DOHH2 (cell line): Measurements from ENCODE around the gene HCLS1.
"Not testable (repeated sequence)": the region's sequence is repeated elsewhere in the genome, so short reads cannot be mapped to it uniquely, and the experiment has no call there.

Experiments used
- H3F3A ChIP-seq: fragments of 200-600 bp; sonication (generic), shearing (Covaris generic); 2 replicates; pipeline ENCODE4 v1.6.0; 2016; ENCODE audit warnings: antibody characterized with exemption, mild to moderate bottlenecking; ENCODE audit not compliant: control insufficient read depth, insufficient read depth
- H3K27ac ChIP-seq: fragments of 200-600 bp; sonication (generic); 2 replicates; pipeline ENCODE4 v1.5.1; 2014; ENCODE audit warnings: low read depth, mild to moderate bottlenecking, low read length, moderate library complexity
- H3K27me3 ChIP-seq: fragments of 200-600 bp; sonication (generic); 2 replicates; pipeline ENCODE4 v1.6.1; 2014; ENCODE audit warnings: mild to moderate bottlenecking, low read length, mixed read lengths; ENCODE audit not compliant: control insufficient read depth
- H3K36me3 ChIP-seq: fragments of 200-600 bp; sonication (generic); 2 replicates; pipeline ENCODE4 v1.6.1; 2014; ENCODE audit warnings: mild to moderate bottlenecking, low read length, moderate library complexity, mixed read lengths; ENCODE audit not compliant: control insufficient read depth
- H3K4me1 ChIP-seq: fragments of 200-600 bp; sonication (generic); 2 replicates; pipeline ENCODE4 v1.6.1; 2014; ENCODE audit warnings: mild to moderate bottlenecking, low read length, mixed read lengths; ENCODE audit not compliant: control insufficient read depth
- H3K4me2 ChIP-seq: fragments of 200-600 bp; sonication (generic); 2 replicates; pipeline ENCODE4 v1.6.0; 2014; ENCODE audit warnings: mild to moderate bottlenecking, low read length, moderate library complexity
- H3K4me3 ChIP-seq: fragments of 200-600 bp; sonication (generic); 2 replicates; pipeline ENCODE4 v1.5.1; 2014; ENCODE audit warnings: mild to moderate bottlenecking, low read length, mixed read lengths
- H3K79me2 ChIP-seq: fragments of 200-600 bp; sonication (generic); 2 replicates; pipeline ENCODE4 v1.6.1; 2014; ENCODE audit warnings: mild to moderate bottlenecking, low read length, mixed read lengths; ENCODE audit not compliant: control insufficient read depth
- H3K9me2 ChIP-seq: fragments of 200-600 bp; sonication (generic); replicated peaks from 2 replicates; pipeline ENCODE4 v1.6.1; 2014; ENCODE audit warnings: mild to moderate bottlenecking, low read length, mixed read lengths; ENCODE audit not compliant: control insufficient read depth
- H3K9me3 ChIP-seq: fragments of 200-600 bp; sonication (generic); 2 replicates; pipeline ENCODE4 v1.6.1; 2014; ENCODE audit warnings: antibody characterized with exemption, low read length, mixed read lengths; ENCODE audit not compliant: control insufficient read depth, insufficient read depth
- H4K20me1 ChIP-seq: fragments of 200-600 bp; sonication (generic); 2 replicates; pipeline ENCODE4 v1.6.0; 2014; ENCODE audit warnings: low read depth, mild to moderate bottlenecking, antibody characterized with exemption, low read length, moderate library complexity; ENCODE audit not compliant: control insufficient read depth, insufficient read depth
- EZH2phosphoT487 ChIP-seq: fragments of 200-600 bp; sonication (generic); IDR thresholded peaks from 2 replicates; pipeline ENCODE4 v1.6.1; 2017; ENCODE audit warnings: borderline replicate concordance, mild to moderate bottlenecking, antibody characterized with exemption, low read length, moderate library complexity, mixed read lengths
- TF ChIP-seq, protein P1 (sequence below): fragments of 200-600 bp; sonication (generic); IDR thresholded peaks from one replicate; pipeline ENCODE4 v1.5.1; 2014; ENCODE audit warnings: antibody characterized with exemption, mild to moderate bottlenecking, low read depth, low read length; ENCODE audit not compliant: poor library complexity, severe bottlenecking

HCLS1 gene

GRCh38 chr3:121598564-121598963 lies 62.1 kb downstream of the HCLS1 start:
- Histone ChIP-seq H3K4me2 (no peak overlapping the region), H3K36me3 (no peaks in the 10 kb centered on the region), H3K4me3 (no peak overlapping the region), H3K27ac (no peak overlapping the region), H3K4me1 (peaks cover 7% of the 10 kb centered on the region), H4K20me1 (no peaks in the 10 kb centered on the region), H3K27me3 (no peaks in the 10 kb centered on the region), H3F3A (no peaks in the 10 kb centered on the region), H3K9me2 (no peaks in the 10 kb centered on the region), H3K79me2 (no peaks in the 10 kb centered on the region), H3K9me3 (no peaks in the 10 kb centered on the region)
- TF ChIP-seq EZH2phosphoT487 = no peak
- TF ChIP-seq, protein P1, sequence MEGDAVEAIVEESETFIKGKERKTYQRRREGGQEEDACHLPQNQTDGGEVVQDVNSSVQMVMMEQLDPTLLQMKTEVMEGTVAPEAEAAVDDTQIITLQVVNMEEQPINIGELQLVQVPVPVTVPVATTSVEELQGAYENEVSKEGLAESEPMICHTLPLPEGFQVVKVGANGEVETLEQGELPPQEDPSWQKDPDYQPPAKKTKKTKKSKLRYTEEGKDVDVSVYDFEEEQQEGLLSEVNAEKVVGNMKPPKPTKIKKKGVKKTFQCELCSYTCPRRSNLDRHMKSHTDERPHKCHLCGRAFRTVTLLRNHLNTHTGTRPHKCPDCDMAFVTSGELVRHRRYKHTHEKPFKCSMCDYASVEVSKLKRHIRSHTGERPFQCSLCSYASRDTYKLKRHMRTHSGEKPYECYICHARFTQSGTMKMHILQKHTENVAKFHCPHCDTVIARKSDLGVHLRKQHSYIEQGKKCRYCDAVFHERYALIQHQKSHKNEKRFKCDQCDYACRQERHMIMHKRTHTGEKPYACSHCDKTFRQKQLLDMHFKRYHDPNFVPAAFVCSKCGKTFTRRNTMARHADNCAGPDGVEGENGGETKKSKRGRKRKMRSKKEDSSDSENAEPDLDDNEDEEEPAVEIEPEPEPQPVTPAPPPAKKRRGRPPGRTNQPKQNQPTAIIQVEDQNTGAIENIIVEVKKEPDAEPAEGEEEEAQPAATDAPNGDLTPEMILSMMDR = no peak

DNA sequence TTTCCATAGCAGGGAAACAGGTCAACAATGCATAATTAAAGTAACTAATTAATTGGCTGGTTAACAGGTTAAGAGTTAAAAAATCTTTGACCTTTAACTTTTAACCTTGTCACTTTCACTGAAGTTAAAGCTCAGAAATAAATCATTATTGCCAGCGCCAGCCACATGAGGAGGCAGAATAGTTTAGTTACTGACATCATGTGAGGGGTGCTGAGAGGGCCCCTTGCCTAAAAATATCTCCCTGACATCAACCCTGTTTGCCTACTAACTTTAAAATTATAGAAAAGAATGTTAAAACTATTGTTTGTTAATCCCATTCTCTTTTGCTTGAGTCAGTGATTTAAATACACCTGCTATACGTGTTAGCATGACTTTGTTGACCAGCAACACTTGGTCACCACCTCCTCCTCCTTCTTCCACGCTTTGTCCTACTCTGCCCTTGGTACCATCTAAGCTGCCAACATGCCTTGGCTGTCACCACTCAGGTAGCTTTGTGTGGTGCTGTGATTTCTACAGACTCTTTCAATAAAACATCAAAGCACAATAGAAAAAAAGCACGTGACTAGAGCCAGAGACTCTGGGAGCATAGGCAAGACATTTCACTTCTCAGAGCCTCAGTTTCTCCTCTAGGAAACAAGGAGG lies 64.8 kb downstream of the HCLS1 start:
- Histone ChIP-seq H4K20me1 (no peaks in the 10 kb centered on the region), H3K9me3 (no peaks in the 10 kb centered on the region), H3K27me3 (no peaks in the 10 kb centered on the region), H3K27ac (no peak overlapping the region), H3K36me3 (no peaks in the 10 kb centered on the region), H3K79me2 (no peaks in the 10 kb centered on the region), H3K4me3 (no peak overlapping the region), H3K4me2 (no peak overlapping the region), H3K4me1 (peaks cover 20% of the 10 kb centered on the region), H3F3A (no peaks in the 10 kb centered on the region), H3K9me2 (no peaks in the 10 kb centered on the region)
- TF ChIP-seq EZH2phosphoT487 = no peak

DNA sequence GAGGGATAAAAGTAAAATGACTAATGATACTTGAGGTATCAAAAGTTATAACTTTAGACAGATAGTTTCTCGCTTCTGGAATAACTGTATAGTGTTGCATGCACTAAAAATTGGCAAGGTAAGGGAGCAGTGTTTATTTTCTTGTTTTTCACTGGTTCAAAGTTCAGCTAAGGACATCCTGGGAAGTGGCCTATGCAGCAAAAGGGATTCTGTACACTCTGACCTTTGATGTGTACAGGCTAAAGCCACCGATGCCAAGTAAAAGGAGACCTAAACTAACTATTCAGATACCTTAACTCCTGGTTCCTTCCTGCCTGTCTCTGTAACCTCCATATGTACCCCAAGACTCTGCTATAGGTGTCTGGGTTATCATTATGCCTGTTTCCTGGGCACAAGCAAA lies 65.9 kb downstream of the HCLS1 start:
- Histone ChIP-seq H3K9me2 (no peaks in the 10 kb centered on the region), H4K20me1 (no peaks in the 10 kb centered on the region), H3K36me3 (no peaks in the 10 kb centered on the region), H3K27me3 (no peaks in the 10 kb centered on the region), H3F3A (no peaks in the 10 kb centered on the region), H3K4me1 (peaks cover 20% of the 10 kb centered on the region), H3K27ac (no peak overlapping the region), H3K4me3 (no peak overlapping the region), H3K9me3 (no peaks in the 10 kb centered on the region), H3K79me2 (no peaks in the 10 kb centered on the region), H3K4me2 (no peak overlapping the region)
- TF ChIP-seq, protein P1 = no peak
- no peak for TF ChIP-seq EZH2phosphoT487

- not testable (repeated sequence) for H3K27ac ChIP-seq, H4K20me1 ChIP-seq, H3K36me3 ChIP-seq, H3K9me3 ChIP-seq, H3F3A ChIP-seq, H3K27me3 ChIP-seq, H3K79me2 ChIP-seq, H3K9me2 ChIP-seq
- peaks cover 20% of the 10 kb centered on the region for H3K4me1 ChIP-seq
- peak overlapping the region; percentile 31 for H3K4me3 ChIP-seq
- peak overlapping the region; percentile 49 for H3K4me2 ChIP-seq
Measured at GRCh38 chr3:121593806-121594205, 66.9 kb downstream of the HCLS1 start.
